Measurements from ENCODE around the gene TMEM88. TPM values are rescaled to one million over a fixed set of nuclear protein-coding genes. Genes with fewer than 3 reads are reported as not detected.

The TMEM88 gene
- polyA plus RNA-seq, 1 donor from 2014 or later: 4.2 TPM

DNA sequence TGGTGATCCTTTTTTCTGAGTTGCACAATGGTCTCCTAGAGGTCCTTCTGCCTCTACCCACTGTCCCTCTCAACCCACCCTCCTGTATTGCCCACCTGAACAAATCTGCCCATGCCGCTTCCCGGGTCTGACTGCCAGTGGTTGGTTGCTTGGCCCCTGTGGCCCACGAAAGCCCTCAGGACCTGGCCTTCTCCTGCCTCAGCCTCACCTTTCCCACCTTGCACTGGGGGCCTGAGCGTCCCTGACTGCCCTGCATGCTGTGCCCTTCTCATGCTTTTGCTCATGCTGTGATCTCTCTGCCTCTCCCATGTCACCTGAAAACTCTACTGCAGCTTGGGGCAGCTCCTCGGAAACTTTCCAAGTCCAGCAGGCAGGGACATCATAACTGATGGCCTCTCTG lies 34.6 kb upstream of the TMEM88 start:
- Histone ChIP-seq H2AFZ (ENCODE audit: low read depth, low read length) (no peak overlapping the region), H3K9ac (ENCODE audit: low read length) (no peak overlapping the region), H3K9me2 (ENCODE audit: insufficient read depth, low read length) (no peaks in the 10 kb centered on the region), H4K20me1 (ENCODE audit: insufficient read depth) (no peaks in the 10 kb centered on the region), H3K4me2 (ENCODE audit: low read length) (no peak overlapping the region), H3K9me3 (ENCODE audit: low read length) (no peaks in the 10 kb centered on the region), H3K27ac (ENCODE audit: low read length) (no peak overlapping the region), H3F3A (ENCODE audit: insufficient read depth, low read length, poor library complexity, severe bottlenecking) (no peaks in the 10 kb centered on the region), H3K79me2 (replicated peaks; ENCODE audit: insufficient read depth, low read length) (no peaks in the 10 kb centered on the region), H3K4me3 (ENCODE audit: low read length) (no peak overlapping the region), H3K27me3 (ENCODE audit: insufficient read depth, low read depth, low read length) (no peaks in the 10 kb centered on the region), H3K36me3 (ENCODE audit: insufficient read depth, low read length) (no peaks in the 10 kb centered on the region)
- TF ChIP-seq, protein P1, sequence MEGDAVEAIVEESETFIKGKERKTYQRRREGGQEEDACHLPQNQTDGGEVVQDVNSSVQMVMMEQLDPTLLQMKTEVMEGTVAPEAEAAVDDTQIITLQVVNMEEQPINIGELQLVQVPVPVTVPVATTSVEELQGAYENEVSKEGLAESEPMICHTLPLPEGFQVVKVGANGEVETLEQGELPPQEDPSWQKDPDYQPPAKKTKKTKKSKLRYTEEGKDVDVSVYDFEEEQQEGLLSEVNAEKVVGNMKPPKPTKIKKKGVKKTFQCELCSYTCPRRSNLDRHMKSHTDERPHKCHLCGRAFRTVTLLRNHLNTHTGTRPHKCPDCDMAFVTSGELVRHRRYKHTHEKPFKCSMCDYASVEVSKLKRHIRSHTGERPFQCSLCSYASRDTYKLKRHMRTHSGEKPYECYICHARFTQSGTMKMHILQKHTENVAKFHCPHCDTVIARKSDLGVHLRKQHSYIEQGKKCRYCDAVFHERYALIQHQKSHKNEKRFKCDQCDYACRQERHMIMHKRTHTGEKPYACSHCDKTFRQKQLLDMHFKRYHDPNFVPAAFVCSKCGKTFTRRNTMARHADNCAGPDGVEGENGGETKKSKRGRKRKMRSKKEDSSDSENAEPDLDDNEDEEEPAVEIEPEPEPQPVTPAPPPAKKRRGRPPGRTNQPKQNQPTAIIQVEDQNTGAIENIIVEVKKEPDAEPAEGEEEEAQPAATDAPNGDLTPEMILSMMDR (IDR thresholded peaks at IDR 0.05; ENCODE audit: poor library complexity, severe bottlenecking): no peak
- no peak for TF ChIP-seq EZH2 (IDR thresholded peaks at IDR 0.05; ENCODE audit: borderline replicate concordance, insufficient read depth, low read length, poor library complexity, severe bottlenecking)
- TF ChIP-seq RAD21 (conservative IDR thresholded peaks at IDR 0.05): no peak
- no peak for TF ChIP-seq SMC3 (conservative IDR thresholded peaks at IDR 0.05; ENCODE audit: poor library complexity)
- TF ChIP-seq TAF1 (IDR thresholded peaks at IDR 0.05; ENCODE audit: low read depth): no peak
- TF ChIP-seq, protein P2, sequence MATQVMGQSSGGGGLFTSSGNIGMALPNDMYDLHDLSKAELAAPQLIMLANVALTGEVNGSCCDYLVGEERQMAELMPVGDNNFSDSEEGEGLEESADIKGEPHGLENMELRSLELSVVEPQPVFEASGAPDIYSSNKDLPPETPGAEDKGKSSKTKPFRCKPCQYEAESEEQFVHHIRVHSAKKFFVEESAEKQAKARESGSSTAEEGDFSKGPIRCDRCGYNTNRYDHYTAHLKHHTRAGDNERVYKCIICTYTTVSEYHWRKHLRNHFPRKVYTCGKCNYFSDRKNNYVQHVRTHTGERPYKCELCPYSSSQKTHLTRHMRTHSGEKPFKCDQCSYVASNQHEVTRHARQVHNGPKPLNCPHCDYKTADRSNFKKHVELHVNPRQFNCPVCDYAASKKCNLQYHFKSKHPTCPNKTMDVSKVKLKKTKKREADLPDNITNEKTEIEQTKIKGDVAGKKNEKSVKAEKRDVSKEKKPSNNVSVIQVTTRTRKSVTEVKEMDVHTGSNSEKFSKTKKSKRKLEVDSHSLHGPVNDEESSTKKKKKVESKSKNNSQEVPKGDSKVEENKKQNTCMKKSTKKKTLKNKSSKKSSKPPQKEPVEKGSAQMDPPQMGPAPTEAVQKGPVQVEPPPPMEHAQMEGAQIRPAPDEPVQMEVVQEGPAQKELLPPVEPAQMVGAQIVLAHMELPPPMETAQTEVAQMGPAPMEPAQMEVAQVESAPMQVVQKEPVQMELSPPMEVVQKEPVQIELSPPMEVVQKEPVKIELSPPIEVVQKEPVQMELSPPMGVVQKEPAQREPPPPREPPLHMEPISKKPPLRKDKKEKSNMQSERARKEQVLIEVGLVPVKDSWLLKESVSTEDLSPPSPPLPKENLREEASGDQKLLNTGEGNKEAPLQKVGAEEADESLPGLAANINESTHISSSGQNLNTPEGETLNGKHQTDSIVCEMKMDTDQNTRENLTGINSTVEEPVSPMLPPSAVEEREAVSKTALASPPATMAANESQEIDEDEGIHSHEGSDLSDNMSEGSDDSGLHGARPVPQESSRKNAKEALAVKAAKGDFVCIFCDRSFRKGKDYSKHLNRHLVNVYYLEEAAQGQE (IDR thresholded peaks at IDR 0.05; ENCODE audit: borderline replicate concordance): no peak
- no peak for TF ChIP-seq MXI1 (conservative IDR thresholded peaks at IDR 0.05; ENCODE audit: poor library complexity, severe bottlenecking)
- TF ChIP-seq EP300 (conservative IDR thresholded peaks at IDR 0.05; ENCODE audit: poor library complexity, severe bottlenecking): no peak
- no peak for TF ChIP-seq POLR2AphosphoS5 (IDR thresholded peaks at IDR 0.05)

DNA sequence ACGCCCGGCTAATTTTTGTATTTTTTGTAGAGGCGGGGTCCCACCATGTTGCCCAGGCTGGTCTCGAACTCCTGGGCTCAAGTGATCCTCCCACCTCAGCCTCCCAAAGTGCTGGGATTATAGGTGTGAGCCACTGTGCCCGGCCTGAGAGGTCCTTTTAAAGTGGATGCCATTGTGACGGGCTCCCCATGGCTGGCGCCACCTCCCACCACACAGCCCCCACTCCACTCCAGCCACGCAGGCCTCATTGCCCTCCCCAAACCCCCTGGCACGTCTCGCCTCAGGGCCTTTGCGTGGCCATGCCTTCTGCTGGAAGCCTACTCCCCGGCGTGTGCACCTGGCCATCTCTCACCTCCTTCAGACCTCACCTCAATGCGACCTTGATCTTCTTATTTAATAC lies 32.7 kb upstream of the TMEM88 start:
- H3K27ac ChIP-seq (ENCODE audit: low read length): no peak overlapping the region
- H3K36me3 ChIP-seq (ENCODE audit: insufficient read depth, low read length): no peaks in the 10 kb centered on the region
- no peak for TF ChIP-seq RAD21 (conservative IDR thresholded peaks at IDR 0.05)
- no peak overlapping the region for H3K4me3 ChIP-seq (ENCODE audit: low read length)
- H2AFZ ChIP-seq (ENCODE audit: low read depth, low read length): no peak overlapping the region
- no peaks in the 10 kb centered on the region for H3K27me3 ChIP-seq (ENCODE audit: insufficient read depth, low read depth, low read length)
- no peak overlapping the region for H3K9ac ChIP-seq (ENCODE audit: low read length)
- no peaks in the 10 kb centered on the region for H4K20me1 ChIP-seq (ENCODE audit: insufficient read depth)
- no peak overlapping the region for H3K4me2 ChIP-seq (ENCODE audit: low read length)
- no peaks in the 10 kb centered on the region for H3K79me2 ChIP-seq (replicated peaks; ENCODE audit: insufficient read depth, low read length)
- H3K9me3 ChIP-seq (ENCODE audit: low read length): no peaks in the 10 kb centered on the region
- no peaks in the 10 kb centered on the region for H3K9me2 ChIP-seq (ENCODE audit: insufficient read depth, low read length)
- H3F3A ChIP-seq (ENCODE audit: insufficient read depth, low read length, poor library complexity, severe bottlenecking): no peaks in the 10 kb centered on the region

- no peaks in the 10 kb centered on the region for H3K36me3 ChIP-seq (ENCODE audit: insufficient read depth, low read length)
- no peak overlapping the region for H3K9ac ChIP-seq (ENCODE audit: low read length)
- H2AFZ ChIP-seq (ENCODE audit: low read depth, low read length): no peak overlapping the region
- H3K27me3 ChIP-seq (ENCODE audit: insufficient read depth, low read depth, low read length): no peaks in the 10 kb centered on the region
- H3F3A ChIP-seq (ENCODE audit: insufficient read depth, low read length, poor library complexity, severe bottlenecking): no peaks in the 10 kb centered on the region
- no peaks in the 10 kb centered on the region for H3K9me2 ChIP-seq (ENCODE audit: insufficient read depth, low read length)
- no peaks in the 10 kb centered on the region for H3K9me3 ChIP-seq (ENCODE audit: low read length)
- no peak for TF ChIP-seq POLR2AphosphoS5 (IDR thresholded peaks at IDR 0.05)
- no peak for TF ChIP-seq EP300 (conservative IDR thresholded peaks at IDR 0.05; ENCODE audit: poor library complexity, severe bottlenecking)
- no peak for TF ChIP-seq EZH2 (IDR thresholded peaks at IDR 0.05; ENCODE audit: borderline replicate concordance, insufficient read depth, low read length, poor library complexity, severe bottlenecking)
- no peak for TF ChIP-seq SMC3 (conservative IDR thresholded peaks at IDR 0.05; ENCODE audit: poor library complexity)
- no peak for TF ChIP-seq TAF1 (IDR thresholded peaks at IDR 0.05; ENCODE audit: low read depth)
- TF ChIP-seq, protein P1 (IDR thresholded peaks at IDR 0.05; ENCODE audit: poor library complexity, severe bottlenecking): no peak
- no peak for TF ChIP-seq RAD21 (conservative IDR thresholded peaks at IDR 0.05)
- TF ChIP-seq, protein P2 (IDR thresholded peaks at IDR 0.05; ENCODE audit: borderline replicate concordance): no peak
- TF ChIP-seq MXI1 (conservative IDR thresholded peaks at IDR 0.05; ENCODE audit: poor library complexity, severe bottlenecking): no peak
- H3K4me3 ChIP-seq (ENCODE audit: low read length): no peak overlapping the region
- no peaks in the 10 kb centered on the region for H3K79me2 ChIP-seq (replicated peaks; ENCODE audit: insufficient read depth, low read length)
- H4K20me1 ChIP-seq (ENCODE audit: insufficient read depth): no peaks in the 10 kb centered on the region
- H3K27ac ChIP-seq (ENCODE audit: low read length): no peak overlapping the region
- no peak overlapping the region for H3K4me2 ChIP-seq (ENCODE audit: low read length)
These were observed 31.3 kb upstream of the TMEM88 start for GRCh38 chr17:7823581-7824001.

Measured in neural cell (in vitro differentiated cells).